AG09309 (cell line): ENCODE measurements around the gene ZNF684.
"Not testable (repeated sequence)": the region's sequence is repeated elsewhere in the genome, so short reads cannot be mapped to it uniquely, and the experiment has no call there.

Experiments
- DNase-seq: peaks from one replicate; pipeline ENCODE4 v3.0.0-alpha.2; 2010; ENCODE audit warnings: low read depth
- H3K4me3 ChIP-seq: 2 replicates; pipeline ENCODE4 v1.5.1; 2011; ENCODE audit warnings: mild to moderate bottlenecking, low read depth, low read length, moderate library complexity; ENCODE audit not compliant: control insufficient read depth
- TF ChIP-seq, protein P1 (sequence below): IDR thresholded peaks from 2 replicates; pipeline ENCODE4 v1.5.1; 2011; ENCODE audit warnings: mild to moderate bottlenecking, low read depth, low read length, inconsistent platforms; ENCODE audit not compliant: insufficient read depth, control insufficient read depth; ENCODE audit errors: missing control alignments

Gene ZNF684

DNA sequence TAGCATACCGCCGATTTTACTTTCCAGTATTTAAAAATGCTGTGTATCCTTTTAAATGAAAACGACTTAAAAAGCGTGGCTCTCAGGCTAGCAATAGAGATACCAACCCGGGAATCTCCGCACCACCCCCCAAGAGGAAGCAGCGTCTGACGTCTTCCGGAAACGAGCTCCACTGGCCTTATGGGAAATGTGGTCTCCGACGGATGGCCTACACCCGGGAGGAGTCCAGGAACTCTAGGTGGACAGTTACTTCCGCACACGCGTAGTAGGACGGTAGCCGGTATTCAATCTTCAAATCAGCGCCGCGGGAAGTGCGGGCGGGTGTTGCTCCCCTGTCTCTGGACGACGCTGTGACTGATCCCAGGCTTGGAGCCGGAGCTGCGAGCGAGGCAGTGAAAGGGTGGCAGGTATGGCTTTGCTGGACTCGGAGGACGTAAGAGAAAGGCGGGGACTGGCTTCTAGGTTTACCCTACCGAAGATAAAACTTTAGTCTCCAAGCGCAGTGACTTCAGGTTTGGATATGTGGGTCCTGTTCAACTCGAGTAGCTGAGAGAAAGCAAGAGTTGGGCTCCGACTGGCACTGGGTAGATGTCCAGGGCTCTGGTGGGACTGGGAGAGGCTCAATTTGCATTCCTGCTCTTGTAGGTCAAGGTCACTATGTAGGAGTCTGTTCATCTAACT, at the start of gene ZNF684:
ZNF684 (plus strand) TSS at position 257 of the 681 bp plus-strand sequence. CDS start 1,530 bp downstream, outside the sequence.
- peak; percentile 78 for DNase-seq
- TF ChIP-seq, protein P1, sequence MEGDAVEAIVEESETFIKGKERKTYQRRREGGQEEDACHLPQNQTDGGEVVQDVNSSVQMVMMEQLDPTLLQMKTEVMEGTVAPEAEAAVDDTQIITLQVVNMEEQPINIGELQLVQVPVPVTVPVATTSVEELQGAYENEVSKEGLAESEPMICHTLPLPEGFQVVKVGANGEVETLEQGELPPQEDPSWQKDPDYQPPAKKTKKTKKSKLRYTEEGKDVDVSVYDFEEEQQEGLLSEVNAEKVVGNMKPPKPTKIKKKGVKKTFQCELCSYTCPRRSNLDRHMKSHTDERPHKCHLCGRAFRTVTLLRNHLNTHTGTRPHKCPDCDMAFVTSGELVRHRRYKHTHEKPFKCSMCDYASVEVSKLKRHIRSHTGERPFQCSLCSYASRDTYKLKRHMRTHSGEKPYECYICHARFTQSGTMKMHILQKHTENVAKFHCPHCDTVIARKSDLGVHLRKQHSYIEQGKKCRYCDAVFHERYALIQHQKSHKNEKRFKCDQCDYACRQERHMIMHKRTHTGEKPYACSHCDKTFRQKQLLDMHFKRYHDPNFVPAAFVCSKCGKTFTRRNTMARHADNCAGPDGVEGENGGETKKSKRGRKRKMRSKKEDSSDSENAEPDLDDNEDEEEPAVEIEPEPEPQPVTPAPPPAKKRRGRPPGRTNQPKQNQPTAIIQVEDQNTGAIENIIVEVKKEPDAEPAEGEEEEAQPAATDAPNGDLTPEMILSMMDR: no peak
- peak within 1 kb of the TSS; percentile 63 for H3K4me3 ChIP-seq

- H3K4me3 ChIP-seq: no peak overlapping the region
- no peak for DNase-seq
- TF ChIP-seq, protein P1: no peak
These were observed 36.0 kb upstream of the ZNF684 start for GRCh38 chr1:40495315-40495903.

- H3K4me3 ChIP-seq, DNase-seq: not testable (repeated sequence)
These were observed 28.8 kb upstream of the ZNF684 start for GRCh38 chr1:40502651-40503050.

GRCh38 chr1:40507973-40508372, 23.5 kb upstream of the ZNF684 start:
- TF ChIP-seq, protein P1: no peak
- no peak for DNase-seq
- peak overlapping the region; percentile 79 for H3K4me3 ChIP-seq

GRCh38 chr1:40508375-40509341, 22.8 kb upstream of the ZNF684 start, which contains the start of gene EXO5:
EXO5 (plus strand) TSS chr1:40508767; CDS start chr1:40514545, 5,778 bp downstream.
- peak; percentile 21 for DNase-seq
- H3K4me3 ChIP-seq: peak within 1 kb of the TSS; percentile 79
- TF ChIP-seq, protein P1: no peak

GRCh38 chr1:40519517-40519916, 11.9 kb upstream of the ZNF684 start:
- no peak overlapping the region for H3K4me3 ChIP-seq
- DNase-seq: no peak
- TF ChIP-seq, protein P1: no peak
